Measurements from ENCODE around the gene HEATR9. TPM values are rescaled to one million over a fixed set of nuclear protein-coding genes. Genes with fewer than 3 reads are reported as not detected.

The HEATR9 gene
- total and polyA plus RNA-seq, 2 of the 13 experiments (the other 11 are each of a cell fraction or from before 2014, with no cell fraction given): not detected

DNA sequence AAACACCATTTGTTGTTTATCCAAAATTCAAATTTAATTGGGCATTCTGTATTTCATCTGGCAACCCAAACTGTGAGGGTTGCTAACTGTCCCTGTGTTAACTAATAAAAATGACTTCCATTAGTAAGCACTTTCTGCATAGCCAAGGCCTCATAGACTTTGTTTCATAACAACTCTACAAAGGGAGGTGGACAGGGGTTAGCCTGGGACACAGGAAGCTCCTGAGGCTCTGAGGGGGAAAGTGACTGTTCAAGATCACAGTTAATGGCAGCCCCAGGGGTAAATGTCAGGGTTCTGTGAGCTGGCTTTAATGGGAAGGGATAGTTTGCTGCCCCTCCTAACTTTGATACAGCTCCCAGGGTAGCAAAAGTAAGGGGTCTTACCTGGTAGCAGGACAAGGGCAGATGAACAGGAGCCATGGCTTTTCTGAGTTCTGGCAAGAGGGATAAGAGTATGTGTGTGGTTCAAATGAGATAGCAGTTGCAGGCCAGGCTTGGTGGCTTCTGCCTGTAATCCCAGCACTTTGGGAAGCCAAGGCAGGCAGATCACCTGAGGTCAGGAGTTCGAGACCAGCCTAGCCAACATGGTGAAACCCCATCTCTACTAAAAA, 2.2 kb downstream of the HEATR9 start (continued):
- TF ChIP-seq MAFF (IDR thresholded peaks at IDR 0.05; ENCODE audit: low read depth, low read length) (0 out of 2 replicates have a peak, but pooled peaks have one; percentile 16), HMGA1 (CRISPR knock-in tag; conservative IDR thresholded peaks at IDR 0.05) (no peak), ZNF264 (CRISPR knock-in tag; IDR thresholded peaks at IDR 0.05) (no peak), ZBTB4 (CRISPR knock-in tag; IDR thresholded peaks at IDR 0.05; ENCODE audit: borderline replicate concordance) (no peak), MAFK (conservative IDR thresholded peaks at IDR 0.05 in 1 of 2, IDR thresholded peaks at IDR 0.05 in 1 of 2; ENCODE audit: low read length in 2 of 2) (peak; percentile 8 to 21; a peak in 1 of 4 replicates), CCDC6 (CRISPR knock-in tag; IDR thresholded peaks at IDR 0.05) (no peak), NFATC3 (CRISPR knock-in tag; IDR thresholded peaks at IDR 0.05) (no peak), NPAS2 (CRISPR knock-in tag; IDR thresholded peaks at IDR 0.05; ENCODE audit: borderline replicate concordance) (no peak), FOSL1 (CRISPR knock-in tag; IDR thresholded peaks at IDR 0.05; ENCODE audit: borderline replicate concordance) (no peak), MED1 (CRISPR knock-in tag; IDR thresholded peaks at IDR 0.05) (0 out of 2 replicates have a peak, but pooled peaks have one; percentile 21)
- TF ChIP-seq, protein P1, sequence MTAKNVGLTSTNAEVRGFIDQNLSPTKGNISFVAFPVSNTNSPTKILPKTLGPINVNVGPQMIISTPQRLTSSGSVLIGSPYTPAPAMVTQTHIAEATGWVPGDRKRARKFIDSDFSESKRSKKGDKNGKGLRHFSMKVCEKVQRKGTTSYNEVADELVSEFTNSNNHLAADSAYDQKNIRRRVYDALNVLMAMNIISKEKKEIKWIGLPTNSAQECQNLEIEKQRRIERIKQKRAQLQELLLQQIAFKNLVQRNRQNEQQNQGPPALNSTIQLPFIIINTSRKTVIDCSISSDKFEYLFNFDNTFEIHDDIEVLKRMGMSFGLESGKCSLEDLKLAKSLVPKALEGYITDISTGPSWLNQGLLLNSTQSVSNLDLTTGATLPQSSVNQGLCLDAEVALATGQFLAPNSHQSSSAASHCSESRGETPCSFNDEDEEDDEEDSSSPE (CRISPR knock-in tag; IDR thresholded peaks at IDR 0.05): no peak
- TF ChIP-seq, protein P2, sequence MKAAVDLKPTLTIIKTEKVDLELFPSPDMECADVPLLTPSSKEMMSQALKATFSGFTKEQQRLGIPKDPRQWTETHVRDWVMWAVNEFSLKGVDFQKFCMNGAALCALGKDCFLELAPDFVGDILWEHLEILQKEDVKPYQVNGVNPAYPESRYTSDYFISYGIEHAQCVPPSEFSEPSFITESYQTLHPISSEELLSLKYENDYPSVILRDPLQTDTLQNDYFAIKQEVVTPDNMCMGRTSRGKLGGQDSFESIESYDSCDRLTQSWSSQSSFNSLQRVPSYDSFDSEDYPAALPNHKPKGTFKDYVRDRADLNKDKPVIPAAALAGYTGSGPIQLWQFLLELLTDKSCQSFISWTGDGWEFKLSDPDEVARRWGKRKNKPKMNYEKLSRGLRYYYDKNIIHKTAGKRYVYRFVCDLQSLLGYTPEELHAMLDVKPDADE (CRISPR knock-in tag; IDR thresholded peaks at IDR 0.05): no peak
- TF ChIP-seq, protein P3, sequence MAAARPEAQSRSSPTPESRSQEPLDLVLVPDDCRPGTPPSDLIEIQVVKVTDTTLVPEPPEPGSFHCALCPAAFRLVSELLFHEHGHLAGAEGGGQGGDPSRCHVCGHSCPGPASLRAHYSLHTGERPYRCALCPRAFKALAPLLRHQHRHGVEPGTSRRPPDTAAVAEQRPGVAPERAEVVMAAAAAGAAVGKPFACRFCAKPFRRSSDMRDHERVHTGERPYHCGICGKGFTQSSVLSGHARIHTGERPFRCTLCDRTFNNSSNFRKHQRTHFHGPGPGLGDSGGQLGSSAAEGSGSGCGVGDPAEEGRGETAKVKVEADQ (CRISPR knock-in tag; IDR thresholded peaks at IDR 0.05; ENCODE audit: borderline replicate concordance): no peak
- TF ChIP-seq, protein P4, sequence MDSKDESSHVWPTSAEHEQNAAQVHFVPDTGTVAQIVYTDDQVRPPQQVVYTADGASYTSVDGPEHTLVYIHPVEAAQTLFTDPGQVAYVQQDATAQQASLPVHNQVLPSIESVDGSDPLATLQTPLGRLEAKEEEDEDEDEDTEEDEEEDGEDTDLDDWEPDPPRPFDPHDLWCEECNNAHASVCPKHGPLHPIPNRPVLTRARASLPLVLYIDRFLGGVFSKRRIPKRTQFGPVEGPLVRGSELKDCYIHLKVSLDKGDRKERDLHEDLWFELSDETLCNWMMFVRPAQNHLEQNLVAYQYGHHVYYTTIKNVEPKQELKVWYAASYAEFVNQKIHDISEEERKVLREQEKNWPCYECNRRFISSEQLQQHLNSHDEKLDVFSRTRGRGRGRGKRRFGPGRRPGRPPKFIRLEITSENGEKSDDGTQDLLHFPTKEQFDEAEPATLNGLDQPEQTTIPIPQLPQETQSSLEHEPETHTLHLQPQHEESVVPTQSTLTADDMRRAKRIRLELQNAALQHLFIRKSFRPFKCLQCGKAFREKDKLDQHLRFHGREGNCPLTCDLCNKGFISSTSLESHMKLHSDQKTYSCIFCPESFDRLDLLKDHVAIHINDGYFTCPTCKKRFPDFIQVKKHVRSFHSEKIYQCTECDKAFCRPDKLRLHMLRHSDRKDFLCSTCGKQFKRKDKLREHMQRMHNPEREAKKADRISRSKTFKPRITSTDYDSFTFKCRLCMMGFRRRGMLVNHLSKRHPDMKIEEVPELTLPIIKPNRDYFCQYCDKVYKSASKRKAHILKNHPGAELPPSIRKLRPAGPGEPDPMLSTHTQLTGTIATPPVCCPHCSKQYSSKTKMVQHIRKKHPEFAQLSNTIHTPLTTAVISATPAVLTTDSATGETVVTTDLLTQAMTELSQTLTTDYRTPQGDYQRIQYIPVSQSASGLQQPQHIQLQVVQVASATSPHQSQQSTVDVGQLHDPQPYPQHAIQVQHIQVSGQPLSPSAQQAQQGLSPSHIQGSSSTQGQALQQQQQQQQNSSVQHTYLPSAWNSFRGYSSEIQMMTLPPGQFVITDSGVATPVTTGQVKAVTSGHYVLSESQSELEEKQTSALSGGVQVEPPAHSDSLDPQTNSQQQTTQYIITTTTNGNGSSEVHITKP (CRISPR knock-in tag; IDR thresholded peaks at IDR 0.05; ENCODE audit: low read depth): no peak
- TF ChIP-seq, protein P5, sequence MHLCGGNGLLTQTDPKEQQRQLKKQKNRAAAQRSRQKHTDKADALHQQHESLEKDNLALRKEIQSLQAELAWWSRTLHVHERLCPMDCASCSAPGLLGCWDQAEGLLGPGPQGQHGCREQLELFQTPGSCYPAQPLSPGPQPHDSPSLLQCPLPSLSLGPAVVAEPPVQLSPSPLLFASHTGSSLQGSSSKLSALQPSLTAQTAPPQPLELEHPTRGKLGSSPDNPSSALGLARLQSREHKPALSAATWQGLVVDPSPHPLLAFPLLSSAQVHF (CRISPR knock-in tag; IDR thresholded peaks at IDR 0.05): no peak
- TF ChIP-seq, protein P6, sequence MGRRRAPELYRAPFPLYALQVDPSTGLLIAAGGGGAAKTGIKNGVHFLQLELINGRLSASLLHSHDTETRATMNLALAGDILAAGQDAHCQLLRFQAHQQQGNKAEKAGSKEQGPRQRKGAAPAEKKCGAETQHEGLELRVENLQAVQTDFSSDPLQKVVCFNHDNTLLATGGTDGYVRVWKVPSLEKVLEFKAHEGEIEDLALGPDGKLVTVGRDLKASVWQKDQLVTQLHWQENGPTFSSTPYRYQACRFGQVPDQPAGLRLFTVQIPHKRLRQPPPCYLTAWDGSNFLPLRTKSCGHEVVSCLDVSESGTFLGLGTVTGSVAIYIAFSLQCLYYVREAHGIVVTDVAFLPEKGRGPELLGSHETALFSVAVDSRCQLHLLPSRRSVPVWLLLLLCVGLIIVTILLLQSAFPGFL (CRISPR knock-in tag; IDR thresholded peaks at IDR 0.05): no peak

Measured in HepG2 (cell line).